Astrocyte of the cerebellum (primary cell): ENCODE measurements around the gene MYADML2.
"Not testable (repeated sequence)": the region's sequence is repeated elsewhere in the genome, so short reads cannot be mapped to it uniquely, and the experiment has no call there.

Experiments
- DNase-seq: peaks from one replicate; pipeline ENCODE4 v3.0.0-alpha.2; 2011; ENCODE audit warnings: low read depth
- H3K4me3 ChIP-seq: 2 replicates; pipeline ENCODE4 v1.5.1; 2011; ENCODE audit warnings: mild to moderate bottlenecking, low read depth, low read length, moderate library complexity
- in situ Hi-C: cut with HindIII; loops from 2 replicates; pipeline ENCODE4 v1.10.0; 2017; ENCODE audit warnings: low sequenced_read_pairs
- TF ChIP-seq, protein P1 (sequence below): IDR thresholded peaks from 2 replicates; pipeline ENCODE4 v1.5.1; 2012; ENCODE audit warnings: low read length, low read depth, moderate library complexity, mild to moderate bottlenecking; ENCODE audit errors: missing control alignments

Gene MYADML2

DNA sequence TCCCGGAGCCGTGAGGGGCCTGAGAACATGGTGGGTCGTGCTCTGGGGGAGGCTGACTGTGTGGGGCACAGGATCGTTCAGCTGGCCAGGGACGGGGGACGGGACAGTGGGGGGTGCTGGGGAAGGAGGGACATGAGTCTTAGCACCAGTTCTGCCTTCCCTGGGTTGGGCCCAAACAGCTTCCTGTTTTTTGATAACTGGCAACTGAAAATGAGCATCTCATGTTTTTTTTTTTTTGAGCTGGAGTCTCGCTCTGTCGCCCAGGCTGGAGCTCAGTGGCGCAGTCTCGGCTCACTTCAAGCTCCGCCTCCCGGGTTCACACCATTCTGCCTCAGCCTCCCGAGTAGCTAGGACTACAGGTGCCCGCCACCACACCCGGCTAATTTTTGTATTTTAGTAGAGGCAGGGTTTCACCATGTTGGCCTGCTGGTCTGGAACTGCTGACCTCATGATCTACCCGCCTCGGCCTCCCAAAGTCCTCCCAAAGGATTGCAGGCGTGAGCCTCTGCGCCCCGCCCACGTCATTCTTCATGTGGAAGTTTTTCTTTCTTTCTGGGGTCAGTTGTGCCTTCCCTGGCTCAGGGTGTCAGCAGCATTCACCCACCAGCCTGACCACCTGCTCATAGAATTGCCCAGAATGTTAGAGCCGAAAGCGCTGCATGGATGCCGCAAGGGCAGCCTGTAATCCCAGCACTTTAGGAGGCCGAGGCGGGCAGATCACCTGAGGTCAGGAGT lies 36.8 kb upstream of the MYADML2 start:
- TF ChIP-seq, protein P1, sequence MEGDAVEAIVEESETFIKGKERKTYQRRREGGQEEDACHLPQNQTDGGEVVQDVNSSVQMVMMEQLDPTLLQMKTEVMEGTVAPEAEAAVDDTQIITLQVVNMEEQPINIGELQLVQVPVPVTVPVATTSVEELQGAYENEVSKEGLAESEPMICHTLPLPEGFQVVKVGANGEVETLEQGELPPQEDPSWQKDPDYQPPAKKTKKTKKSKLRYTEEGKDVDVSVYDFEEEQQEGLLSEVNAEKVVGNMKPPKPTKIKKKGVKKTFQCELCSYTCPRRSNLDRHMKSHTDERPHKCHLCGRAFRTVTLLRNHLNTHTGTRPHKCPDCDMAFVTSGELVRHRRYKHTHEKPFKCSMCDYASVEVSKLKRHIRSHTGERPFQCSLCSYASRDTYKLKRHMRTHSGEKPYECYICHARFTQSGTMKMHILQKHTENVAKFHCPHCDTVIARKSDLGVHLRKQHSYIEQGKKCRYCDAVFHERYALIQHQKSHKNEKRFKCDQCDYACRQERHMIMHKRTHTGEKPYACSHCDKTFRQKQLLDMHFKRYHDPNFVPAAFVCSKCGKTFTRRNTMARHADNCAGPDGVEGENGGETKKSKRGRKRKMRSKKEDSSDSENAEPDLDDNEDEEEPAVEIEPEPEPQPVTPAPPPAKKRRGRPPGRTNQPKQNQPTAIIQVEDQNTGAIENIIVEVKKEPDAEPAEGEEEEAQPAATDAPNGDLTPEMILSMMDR, result no peak
- H3K4me3 ChIP-seq, result no peak overlapping the region
- in situ Hi-C loops, result no loop called here
- DNase-seq, result no peak

DNA sequence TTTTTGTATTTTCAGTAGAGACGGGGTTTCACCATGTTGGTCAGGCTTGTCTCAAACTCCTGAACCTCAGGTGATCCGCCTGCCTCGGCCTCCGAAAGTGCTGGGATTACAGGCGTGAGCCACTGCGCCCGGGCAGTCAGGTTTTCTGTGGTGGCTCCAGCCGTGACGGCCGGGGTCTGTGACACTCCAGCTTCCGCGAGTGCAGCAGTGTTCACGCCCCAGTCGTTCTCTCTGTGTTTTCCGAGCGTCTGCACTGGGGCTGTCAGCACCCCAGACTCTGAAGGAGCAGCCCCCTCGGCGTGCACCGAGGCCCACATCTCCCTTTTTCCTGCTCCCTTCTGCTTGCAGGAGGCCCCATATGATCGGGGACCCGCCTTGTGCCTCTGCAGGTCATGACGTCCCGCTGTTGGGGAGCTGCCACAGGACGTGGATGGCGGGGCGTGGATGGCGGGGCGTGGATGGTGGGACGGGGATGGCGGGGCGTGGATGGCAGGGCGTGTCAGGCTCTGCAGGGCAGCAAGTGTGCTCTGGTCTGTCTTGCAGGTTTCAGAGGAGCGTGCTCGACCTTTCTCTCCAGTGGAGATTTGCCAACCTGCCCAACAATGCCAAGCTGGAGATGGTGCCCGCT lies 36.1 kb upstream of the MYADML2 start:
- H3K4me3 ChIP-seq, result no peak overlapping the region
- TF ChIP-seq, protein P1, result no peak
- no peak for DNase-seq
- in situ Hi-C loops, result no loop called here

DNA sequence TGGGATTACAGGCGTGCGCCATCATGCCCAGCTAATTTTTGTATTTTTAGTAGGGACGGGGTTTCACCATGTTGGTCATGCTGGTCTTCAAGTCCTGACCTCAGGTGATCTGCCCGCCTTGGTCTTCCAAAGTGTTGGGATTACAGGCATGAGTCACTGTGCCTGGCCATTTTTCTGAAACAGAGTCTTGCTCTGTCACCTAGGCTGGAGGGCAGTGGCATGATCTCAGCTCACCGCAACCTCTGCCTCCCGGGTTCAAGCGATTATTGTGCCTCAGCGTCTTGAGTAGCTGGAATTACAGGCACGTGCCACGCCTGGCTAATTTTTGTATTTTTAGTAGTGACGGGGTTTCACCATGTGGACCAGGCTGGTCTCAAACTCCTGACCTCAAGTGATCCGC lies 34.5 kb upstream of the MYADML2 start:
- in situ Hi-C loops, H3K4me3 ChIP-seq, DNase-seq: not testable (repeated sequence)

DNA sequence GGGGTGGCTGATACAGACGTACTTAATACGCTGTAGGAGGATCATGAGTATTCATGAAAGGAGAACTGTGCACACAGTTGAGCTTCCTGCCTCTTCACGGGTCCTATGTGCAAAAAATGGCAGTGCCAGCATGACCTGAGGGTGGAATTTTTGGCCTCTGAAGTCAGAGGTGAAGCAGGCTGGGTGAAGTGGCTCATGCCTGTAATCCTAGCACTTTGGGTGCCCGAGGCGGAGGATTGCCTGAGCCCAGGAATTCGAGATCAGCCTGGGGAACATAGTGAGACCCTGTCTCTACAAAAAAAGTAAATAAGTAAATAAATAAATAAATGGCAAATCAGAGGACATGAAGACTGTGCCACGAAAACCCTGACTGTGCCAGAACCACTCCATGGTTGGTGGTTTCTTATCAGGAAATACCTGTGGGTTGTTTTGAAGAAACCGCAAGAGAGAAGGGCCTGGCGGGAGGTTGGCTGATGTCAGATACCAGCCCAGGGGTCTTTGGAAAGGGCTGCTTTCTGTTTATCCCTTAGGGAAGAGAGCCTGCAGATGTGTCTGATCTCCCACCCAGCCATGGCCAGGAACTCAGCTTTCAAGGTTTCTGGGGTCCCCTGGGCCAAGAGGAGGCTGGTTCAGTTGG lies 33.8 kb upstream of the MYADML2 start:
- TF ChIP-seq, protein P1, result no peak
- DNase-seq, result no peak
- no peak overlapping the region for H3K4me3 ChIP-seq
- in situ Hi-C loops, result no loop called here

DNA sequence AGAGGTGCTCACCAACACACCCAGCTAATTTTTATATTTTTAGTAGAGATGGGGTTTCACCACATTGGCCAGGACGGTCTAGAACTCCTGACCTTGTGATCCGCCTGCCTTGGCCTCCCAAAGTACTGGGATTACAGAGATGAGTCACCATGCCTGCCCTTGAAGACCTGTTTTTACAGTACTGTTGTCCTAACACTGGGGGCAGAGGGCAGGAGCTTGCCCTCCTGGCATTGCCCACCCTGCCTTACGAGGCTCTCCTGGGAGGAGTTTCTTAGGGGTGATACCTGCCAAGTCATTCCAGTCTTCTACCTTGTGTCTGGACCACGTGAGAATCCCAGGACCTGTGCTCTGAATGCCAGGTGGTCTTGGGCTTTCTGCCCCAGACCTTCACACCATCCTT lies 33.1 kb upstream of the MYADML2 start:
- H3K4me3 ChIP-seq, result no peak overlapping the region
- in situ Hi-C loops, result no loop called here
- TF ChIP-seq, protein P1, result no peak
- DNase-seq, result no peak

DNA sequence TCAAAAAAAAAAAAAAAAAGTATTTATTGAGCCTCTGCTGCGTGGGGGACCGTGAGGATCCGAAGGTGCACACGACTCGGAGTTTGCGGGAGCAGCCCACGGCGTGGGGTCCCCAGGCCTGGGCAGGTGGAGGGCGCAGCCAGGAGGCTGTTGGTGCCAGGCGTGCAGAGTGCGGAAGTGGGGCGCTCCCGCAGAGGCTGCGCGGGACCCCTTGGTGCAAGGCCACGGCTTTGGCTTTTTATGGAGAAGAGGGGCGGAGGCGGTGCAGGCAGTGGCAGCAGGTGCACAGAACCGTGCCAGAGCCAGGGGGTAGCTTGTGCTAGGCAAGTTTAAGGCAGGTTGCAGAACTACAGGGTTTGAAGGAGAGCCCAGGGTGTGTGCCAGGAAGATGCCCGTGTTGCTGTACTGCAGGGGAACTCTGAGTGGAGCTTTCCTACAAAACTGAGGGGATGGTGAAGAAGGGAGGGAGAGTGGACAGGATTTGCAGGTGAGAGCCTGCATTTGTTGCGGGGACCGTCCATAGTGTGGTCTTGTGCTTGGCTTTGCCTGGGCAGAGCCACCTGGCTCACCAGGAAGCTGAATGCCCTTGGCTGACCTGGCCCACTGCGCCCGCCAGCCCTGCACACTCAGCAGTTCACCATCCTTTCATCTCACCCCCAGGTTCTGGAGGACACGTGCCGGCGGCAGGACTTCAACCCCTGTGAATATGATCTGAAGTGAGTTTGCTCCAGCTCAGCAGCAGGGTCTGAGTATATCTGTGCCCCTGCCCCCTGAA lies 31.7 kb upstream of the MYADML2 start:
- peak overlapping the region; percentile 75 for H3K4me3 ChIP-seq
- in situ Hi-C loops, result loop anchor here (10.0 kb wide), 1 partner anchor 56 kb away; the partner anchor contains the start of genes DCXR and RAC3

More for the DNA sequence above, 31.7 kb upstream of the MYADML2 start:
- no peak for DNase-seq
- TF ChIP-seq, protein P1, result no peak
